ENCODE measurements around the gene SCLT1.

- TF ChIP-seq, protein P1, sequence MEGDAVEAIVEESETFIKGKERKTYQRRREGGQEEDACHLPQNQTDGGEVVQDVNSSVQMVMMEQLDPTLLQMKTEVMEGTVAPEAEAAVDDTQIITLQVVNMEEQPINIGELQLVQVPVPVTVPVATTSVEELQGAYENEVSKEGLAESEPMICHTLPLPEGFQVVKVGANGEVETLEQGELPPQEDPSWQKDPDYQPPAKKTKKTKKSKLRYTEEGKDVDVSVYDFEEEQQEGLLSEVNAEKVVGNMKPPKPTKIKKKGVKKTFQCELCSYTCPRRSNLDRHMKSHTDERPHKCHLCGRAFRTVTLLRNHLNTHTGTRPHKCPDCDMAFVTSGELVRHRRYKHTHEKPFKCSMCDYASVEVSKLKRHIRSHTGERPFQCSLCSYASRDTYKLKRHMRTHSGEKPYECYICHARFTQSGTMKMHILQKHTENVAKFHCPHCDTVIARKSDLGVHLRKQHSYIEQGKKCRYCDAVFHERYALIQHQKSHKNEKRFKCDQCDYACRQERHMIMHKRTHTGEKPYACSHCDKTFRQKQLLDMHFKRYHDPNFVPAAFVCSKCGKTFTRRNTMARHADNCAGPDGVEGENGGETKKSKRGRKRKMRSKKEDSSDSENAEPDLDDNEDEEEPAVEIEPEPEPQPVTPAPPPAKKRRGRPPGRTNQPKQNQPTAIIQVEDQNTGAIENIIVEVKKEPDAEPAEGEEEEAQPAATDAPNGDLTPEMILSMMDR (IDR thresholded peaks at IDR 0.05) = no peak
- TF ChIP-seq SP1 (CRISPR knock-in tag; conservative IDR thresholded peaks at IDR 0.05) (no peak), RELA (CRISPR knock-in tag; IDR thresholded peaks at IDR 0.05; ENCODE audit: borderline replicate concordance) (no peak), ATF1 (CRISPR knock-in tag; IDR thresholded peaks at IDR 0.05) (no peak), ATF3 (CRISPR knock-in tag; conservative IDR thresholded peaks at IDR 0.05) (no peak), MAX (CRISPR knock-in tag; IDR thresholded peaks at IDR 0.05) (no peak), ZNF263 (CRISPR knock-in tag; IDR thresholded peaks at IDR 0.05; ENCODE audit: low read depth) (no peak), EMX1 (CRISPR knock-in tag; IDR thresholded peaks at IDR 0.05) (no peak), CREM (CRISPR knock-in tag; IDR thresholded peaks at IDR 0.05) (no peak)
Measured at GRCh38 chr4:129087516-129087915, 5.8 kb downstream of the SCLT1 start.

All from WTC11 (cell line).